GM19025 (cell line): Measurements from ENCODE around the gene CEP76.
"Not testable (repeated sequence)": the region's sequence is repeated elsewhere in the genome, so short reads cannot be mapped to it uniquely, and the experiment has no call there.

Source experiments
- ATAC-seq: cut with Tn5 transposase; IDR thresholded peaks from one replicate; pipeline ENCODE4 v1.9.1; 2021; ENCODE audit warnings: mild to moderate bottlenecking, low read depth, moderate library complexity; ENCODE audit not compliant: unreplicated experiment

CEP76 gene

DNA sequence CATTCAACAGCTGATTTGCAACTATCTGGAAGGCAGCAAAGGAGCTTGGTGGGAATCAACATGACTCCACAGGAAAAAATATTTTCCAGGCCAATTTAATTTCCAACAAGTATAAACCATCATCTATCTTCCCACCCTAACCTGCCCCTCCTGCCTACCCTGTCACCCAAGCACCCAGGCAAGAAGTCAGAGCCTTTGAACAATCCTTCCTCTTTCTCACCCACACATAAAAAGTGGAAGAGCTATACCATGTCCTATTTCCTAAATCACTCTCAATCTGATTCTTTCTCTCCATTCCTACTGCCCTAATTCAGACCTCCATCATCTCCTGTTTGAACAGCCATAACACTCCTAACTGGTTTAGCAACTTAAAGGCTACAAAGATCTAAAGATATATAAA lies 57.3 kb downstream of the CEP76 start:
- ATAC-seq = no peak

GRCh38 chr18:12643756-12644155 lies 58.8 kb downstream of the CEP76 start:
- ATAC-seq = not testable (repeated sequence)

DNA sequence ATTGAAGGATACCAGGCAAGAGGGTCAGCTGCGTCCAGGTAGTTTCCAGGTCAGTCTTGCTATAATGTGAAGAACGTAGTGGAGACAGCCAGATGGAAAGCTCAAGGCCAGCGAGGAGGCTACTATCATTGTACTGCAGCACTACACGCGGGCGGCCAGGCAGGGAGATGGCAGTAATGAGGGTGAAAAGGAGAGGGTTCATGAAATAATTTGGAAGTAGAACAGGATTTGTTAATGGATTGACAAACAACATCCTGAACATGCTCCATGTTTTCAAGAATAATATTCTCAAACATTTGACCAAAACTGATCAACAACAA lies 61.7 kb downstream of the CEP76 start:
- ATAC-seq = no peak

DNA sequence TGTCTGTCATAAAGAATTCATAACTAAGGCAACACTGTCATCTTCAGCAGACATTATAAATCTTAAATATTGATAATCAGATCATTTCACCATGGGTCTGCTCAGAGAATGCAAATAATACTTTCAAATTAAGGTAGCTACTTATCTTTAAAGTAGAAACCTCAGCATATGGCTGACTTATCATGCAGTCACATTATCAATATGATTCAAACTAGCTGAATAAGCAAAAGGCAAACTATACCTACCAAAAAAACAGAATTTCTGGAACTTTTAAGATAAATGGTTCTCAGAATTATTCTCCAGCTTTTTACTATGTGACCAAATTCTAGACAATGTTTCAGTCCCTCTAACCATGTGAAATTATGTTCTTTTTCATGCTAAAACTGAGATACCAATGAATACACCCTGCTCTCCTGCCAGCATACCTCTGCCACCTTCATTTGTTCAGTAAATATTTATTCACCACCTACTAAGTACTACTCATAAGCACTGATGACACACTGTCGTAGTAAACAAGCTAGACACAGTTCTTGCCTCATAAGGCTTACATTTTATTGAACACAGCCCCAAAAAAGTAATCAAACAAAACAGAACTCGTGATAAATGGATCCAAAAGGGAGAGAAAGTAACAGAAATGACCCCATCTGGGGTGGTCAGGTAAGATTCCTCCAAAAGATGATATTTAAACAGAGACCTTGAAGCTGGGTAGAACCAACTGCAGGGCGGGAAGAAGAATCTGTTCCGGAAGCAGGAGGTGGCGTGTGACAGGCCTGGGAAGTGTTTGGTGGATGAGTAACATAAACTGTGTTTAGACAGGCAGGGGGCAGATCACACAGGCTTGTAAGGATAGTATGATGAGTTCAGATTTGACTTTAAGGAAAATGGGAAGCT lies 62.3 kb downstream of the CEP76 start:
- no peak for ATAC-seq

- ATAC-seq = no peak
Observed at GRCh38 chr18:12638644-12639124, 63.8 kb downstream of the CEP76 start.

- ATAC-seq = no peak
Observed at GRCh38 chr18:12637901-12638643, 64.5 kb downstream of the CEP76 start.

DNA sequence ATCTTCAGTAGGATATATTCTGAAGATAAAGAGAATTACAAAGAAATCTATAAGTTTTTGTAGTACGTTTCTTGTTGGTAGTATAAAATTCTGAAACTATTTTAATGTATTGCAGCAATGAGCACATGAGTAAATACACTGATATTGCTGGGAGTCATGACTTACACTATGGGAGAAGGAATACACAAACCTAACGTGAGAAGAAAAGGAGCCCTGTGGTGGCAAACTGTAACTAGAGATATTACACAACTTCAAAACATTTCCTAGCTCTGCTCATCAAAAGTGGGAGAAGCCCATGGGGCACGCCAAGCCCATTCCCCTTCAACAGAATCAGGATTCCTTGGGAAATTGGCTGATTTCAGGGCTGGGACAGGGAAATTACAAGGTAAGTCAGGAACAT lies 65.1 kb downstream of the CEP76 start:
- ATAC-seq = no peak

DNA sequence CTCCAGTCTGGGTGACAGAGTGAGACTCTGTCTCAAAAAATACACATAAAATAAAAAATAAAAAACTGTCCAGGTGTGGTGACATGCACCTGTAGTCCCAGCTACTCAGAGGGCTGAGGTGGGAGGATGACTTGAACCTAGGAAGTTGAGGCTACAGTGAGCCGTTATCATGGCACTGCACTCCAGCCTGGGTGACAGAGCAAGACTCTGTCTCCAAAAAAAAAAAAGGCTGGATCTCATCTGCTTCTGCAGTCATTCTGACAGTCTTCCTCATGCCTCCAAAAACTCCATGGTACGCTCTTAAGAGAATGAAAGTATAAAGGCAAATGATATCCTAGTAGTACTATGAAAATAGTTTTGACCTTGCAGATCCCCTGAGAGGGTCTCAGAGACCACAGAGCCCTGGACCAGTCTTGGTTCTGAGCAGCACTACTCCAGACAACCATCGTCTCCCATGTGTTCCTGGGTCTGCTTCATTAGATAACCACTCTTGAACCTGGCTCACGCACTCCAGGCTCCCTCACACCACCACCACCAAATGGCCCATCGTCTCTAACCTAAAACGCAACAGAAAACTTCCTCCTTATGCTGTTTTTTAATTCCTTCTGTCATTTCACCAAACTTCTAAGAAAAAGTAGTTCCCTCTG lies 70.6 kb downstream of the CEP76 start:
- no peak for ATAC-seq

- no peak for ATAC-seq
Observed at GRCh38 chr18:12630136-12630535, 72.4 kb downstream of the CEP76 start.

DNA sequence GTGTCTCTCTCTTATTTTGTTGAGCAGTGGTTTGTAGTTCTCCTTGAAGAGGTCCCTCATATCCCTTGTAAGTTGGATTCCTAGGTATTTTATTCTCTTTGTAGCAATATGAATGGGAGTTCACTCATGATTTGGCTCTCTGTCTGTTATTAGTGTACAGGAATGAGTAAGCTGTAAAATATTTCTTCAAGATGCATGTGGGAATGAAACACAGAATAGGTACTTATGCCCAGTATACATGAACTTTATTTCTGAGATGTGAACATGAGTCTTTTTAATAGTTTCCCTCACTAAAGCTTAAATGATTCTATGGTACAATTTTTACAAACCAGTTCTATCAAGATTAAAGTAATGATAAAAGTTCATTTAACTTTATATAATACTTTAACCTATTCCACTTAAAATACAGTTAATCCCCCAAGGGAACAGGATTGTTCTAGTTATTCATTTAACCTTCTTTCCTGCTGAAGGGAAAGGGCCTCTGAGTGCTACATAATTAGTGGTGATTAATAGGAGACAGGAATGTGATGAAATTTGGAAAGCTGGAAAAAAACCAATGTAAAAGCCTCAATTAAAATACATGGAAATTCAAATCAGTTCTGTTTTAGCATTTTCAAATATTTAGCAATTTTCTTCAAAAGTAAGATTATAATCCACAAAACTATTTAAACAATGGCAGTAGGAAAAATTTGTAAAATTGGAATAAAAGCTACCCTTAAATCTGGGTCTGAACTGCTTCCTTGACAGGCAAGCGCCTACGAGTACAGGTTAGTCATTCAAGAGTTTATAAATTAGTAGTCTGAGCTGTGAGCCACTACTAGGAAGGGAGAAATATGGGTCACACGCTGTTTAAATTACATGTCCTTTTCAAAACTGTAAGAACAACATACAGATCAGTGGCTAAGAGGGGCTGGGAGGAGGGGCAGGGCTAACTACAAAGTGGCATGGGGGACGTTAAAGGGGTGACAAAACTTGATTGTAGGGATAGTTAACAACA lies 73.5 kb downstream of the CEP76 start:
- ATAC-seq = no peak

DNA sequence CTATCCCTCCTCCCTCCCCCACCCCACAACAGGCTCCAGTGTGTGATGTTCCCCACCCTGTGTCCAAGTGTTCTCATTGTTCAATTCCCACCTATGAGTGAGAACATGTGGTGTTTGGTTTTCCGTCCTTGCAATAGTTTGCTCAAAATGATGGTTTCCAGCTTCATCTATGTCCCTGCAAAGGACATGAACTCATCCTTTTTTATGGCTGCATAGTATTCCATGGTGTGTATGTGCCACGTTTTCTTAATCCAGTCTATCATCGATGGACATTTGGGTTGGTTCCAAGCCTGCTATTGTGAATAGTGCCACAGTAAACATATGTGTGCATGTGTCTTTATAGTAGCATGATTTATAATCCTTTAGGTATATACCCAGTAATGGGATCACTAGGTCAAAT lies 75.3 kb downstream of the CEP76 start:
- not testable (repeated sequence) for ATAC-seq

GRCh38 chr18:12625241-12625640 lies 77.3 kb downstream of the CEP76 start:
- no peak for ATAC-seq
